ENCODE measurements around the gene ATG9B. TPM values are rescaled to one million over a fixed set of nuclear protein-coding genes. Genes with fewer than 3 reads are reported as not detected.
"Not testable (repeated sequence)": the region's sequence is repeated elsewhere in the genome, so short reads cannot be mapped to it uniquely, and the experiment has no call there.

ATG9B gene
- total RNA-seq, 4 donors from 2014 or later, result 47.6 to 125 (median 59.8) TPM

DNA sequence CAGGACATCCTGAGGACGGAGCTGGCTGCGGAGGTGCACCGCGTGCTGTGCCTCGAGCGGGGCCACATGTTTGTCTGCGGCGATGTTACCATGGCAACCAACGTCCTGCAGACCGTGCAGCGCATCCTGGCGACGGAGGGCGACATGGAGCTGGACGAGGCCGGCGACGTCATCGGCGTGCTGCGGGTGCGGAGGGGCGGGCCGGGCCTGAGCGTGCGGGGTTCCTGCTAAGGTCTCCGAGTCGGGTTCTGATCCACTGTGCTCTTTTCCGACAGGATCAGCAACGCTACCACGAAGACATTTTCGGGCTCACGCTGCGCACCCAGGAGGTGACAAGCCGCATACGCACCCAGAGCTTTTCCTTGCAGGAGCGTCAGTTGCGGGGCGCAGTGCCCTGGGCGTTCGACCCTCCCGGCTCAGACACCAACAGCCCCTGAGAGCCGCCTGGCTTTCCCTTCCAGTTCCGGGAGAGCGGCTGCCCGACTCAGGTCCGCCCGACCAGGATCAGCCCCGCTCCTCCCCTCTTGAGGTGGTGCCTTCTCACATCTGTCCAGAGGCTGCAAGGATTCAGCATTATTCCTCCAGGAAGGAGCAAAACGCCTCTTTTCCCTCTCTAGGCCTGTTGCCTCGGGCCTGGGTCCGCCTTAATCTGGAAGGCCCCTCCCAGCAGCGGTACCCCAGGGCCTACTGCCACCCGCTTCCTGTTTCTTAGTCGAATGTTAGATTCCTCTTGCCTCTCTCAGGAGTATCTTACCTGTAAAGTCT, 10.4 kb downstream of the ATG9B start:
- DNase-seq (ENCODE audit: low spot score in 2 of 2), result peak in 1 of 2 donors; percentile 93

DNA sequence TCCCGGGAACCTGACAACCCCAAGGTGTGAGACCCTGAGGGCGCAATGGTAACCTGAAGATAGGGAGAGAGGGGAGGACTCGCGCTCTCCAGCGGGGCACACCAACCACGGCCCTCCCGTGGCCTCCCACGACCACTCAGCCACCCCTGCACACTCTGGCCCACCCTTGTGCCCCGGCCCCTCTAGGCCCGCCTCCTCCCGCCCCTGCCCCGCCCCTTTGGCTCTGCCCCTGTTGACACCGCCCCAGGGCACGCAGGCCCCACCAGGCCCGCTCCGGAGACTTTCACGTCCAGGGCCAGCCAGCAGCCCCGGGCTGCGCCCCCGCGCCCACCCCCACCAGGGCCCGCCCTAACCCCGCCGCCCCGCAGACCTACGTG, 10.9 kb downstream of the ATG9B start:
- intact Hi-C loops (cut with DNase I; ENCODE audit: low total_unique reads), result no loop called here
- WGBS, 2 donors, result 14 to 40% methylated on average over 1 to 8 of the region's 26 CpGs
- TF ChIP-seq, protein P1, sequence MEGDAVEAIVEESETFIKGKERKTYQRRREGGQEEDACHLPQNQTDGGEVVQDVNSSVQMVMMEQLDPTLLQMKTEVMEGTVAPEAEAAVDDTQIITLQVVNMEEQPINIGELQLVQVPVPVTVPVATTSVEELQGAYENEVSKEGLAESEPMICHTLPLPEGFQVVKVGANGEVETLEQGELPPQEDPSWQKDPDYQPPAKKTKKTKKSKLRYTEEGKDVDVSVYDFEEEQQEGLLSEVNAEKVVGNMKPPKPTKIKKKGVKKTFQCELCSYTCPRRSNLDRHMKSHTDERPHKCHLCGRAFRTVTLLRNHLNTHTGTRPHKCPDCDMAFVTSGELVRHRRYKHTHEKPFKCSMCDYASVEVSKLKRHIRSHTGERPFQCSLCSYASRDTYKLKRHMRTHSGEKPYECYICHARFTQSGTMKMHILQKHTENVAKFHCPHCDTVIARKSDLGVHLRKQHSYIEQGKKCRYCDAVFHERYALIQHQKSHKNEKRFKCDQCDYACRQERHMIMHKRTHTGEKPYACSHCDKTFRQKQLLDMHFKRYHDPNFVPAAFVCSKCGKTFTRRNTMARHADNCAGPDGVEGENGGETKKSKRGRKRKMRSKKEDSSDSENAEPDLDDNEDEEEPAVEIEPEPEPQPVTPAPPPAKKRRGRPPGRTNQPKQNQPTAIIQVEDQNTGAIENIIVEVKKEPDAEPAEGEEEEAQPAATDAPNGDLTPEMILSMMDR (IDR thresholded peaks at IDR 0.05), result no peak
- no peak overlapping the region for H3K4me3 ChIP-seq (ENCODE audit: low read depth, poor library complexity, severe bottlenecking)
- no peak for DNase-seq (ENCODE audit: low spot score in 2 of 2)

More for the DNA sequence above, 10.4 kb downstream of the ATG9B start:
- intact Hi-C loops (cut with DNase I; ENCODE audit: low total_unique reads), result no loop called here
- TF ChIP-seq POLR2A (IDR thresholded peaks at IDR 0.05), result no peak
- TF ChIP-seq, protein P1 (IDR thresholded peaks at IDR 0.05), result no peak
- WGBS, 2 donors, result 17 to 19% methylated on average over 25 to 51 of the region's 55 CpGs
- no peak overlapping the region for H3K4me3 ChIP-seq (ENCODE audit: low read depth, poor library complexity, severe bottlenecking)

DNA sequence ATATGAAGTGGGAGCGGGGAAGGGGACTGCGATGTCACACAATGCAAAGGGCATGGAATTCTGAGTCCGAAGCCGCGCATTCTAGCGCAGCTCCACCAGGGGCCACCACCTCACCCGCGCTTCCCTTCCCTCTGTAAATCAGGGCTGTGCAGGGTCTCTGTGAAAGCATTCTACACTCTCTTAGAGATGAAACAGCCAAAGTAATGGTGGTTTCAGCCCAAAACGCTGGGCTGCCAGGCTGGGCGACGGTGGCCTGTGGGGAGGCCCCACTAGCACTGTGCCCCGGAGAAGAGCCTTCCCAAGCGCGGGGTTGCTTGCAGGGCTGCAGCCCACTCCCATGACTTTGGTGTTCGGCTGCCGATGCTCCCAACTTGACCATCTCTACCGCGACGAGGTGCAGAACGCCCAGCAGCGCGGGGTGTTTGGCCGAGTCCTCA, 11.4 kb downstream of the ATG9B start:
- no peak for TF ChIP-seq POLR2A (IDR thresholded peaks at IDR 0.05)
- TF ChIP-seq, protein P1 (IDR thresholded peaks at IDR 0.05), result no peak
- intact Hi-C loops (cut with DNase I; ENCODE audit: low total_unique reads), result no loop called here
- WGBS, 2 donors, result 26 to 47% methylated on average over 22 to 23 of the region's 23 CpGs
- no peak for DNase-seq (ENCODE audit: low spot score in 2 of 2)
- no peak overlapping the region for H3K4me3 ChIP-seq (ENCODE audit: low read depth, poor library complexity, severe bottlenecking)

DNA sequence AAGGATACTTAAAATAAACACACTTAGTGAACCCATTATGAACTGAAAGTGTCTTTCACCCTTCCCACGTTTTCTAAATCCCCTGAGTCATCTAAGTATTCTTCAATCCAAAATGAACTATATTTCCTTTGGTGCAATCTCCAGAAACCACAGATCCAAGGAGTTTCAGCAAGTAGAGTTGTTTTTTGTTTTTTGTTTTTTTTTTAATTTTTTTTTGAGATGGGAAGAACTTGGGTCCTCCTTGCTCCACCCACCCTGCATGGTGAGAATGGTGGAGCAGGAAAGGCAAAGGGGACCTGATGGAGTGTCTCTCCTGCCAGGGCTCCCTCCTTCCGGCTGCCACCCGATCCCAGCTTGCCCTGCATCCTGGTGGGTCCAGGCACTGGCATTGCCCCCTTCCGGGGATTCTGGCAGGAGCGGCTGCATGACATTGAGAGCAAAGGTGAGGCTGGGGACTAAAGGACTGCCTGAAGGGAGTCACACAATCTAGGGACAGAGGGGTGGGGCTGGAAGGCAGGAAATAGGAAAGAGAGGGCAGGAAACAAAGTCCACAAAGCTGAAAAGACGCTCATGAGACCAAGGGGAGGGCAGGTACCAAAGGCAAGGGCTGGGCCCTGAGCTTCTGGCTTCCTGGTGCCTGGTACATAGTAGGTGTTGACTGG, 12.1 kb downstream of the ATG9B start:
- WGBS, 2 donors, result 73 to 79% methylated on average over 6 of the region's 6 CpGs
- intact Hi-C loops (cut with DNase I; ENCODE audit: low total_unique reads), result no loop called here
- no peak for TF ChIP-seq POLR2A (IDR thresholded peaks at IDR 0.05)
- TF ChIP-seq, protein P1 (IDR thresholded peaks at IDR 0.05), result no peak
- no peak overlapping the region for H3K4me3 ChIP-seq (ENCODE audit: low read depth, poor library complexity, severe bottlenecking)
- DNase-seq (ENCODE audit: low spot score in 2 of 2), result no peak

GRCh38 chr7:151011616-151012015, 12.7 kb downstream of the ATG9B start:
- WGBS, 2 donors, result 86 to 89% methylated on average over 12 of the region's 12 CpGs
- intact Hi-C loops (cut with DNase I; ENCODE audit: low total_unique reads); DNase-seq (ENCODE audit: low spot score in 2 of 2); H3K4me3 ChIP-seq (ENCODE audit: low read depth, poor library complexity, severe bottlenecking): not testable (repeated sequence)

DNA sequence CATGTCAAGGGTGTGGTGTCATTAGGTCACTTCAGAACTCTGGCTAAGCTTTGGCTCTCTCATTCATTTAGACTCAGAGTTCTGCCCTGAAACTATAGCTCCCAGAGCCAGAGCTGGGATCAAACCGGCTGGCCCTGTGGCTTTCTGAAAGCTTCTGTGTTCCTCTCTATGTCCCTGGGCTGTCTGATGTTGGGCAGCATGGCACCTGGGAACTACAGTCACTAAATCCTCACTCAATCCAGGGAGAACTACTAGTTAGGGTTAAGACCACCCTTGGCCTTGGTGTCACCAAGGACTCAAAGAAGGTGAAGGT, 13.2 kb downstream of the ATG9B start:
- intact Hi-C loops (cut with DNase I; ENCODE audit: low total_unique reads), result no loop called here
- TF ChIP-seq POLR2A (IDR thresholded peaks at IDR 0.05), result no peak
- TF ChIP-seq, protein P1 (IDR thresholded peaks at IDR 0.05), result no peak
- H3K4me3 ChIP-seq (ENCODE audit: low read depth, poor library complexity, severe bottlenecking), result no peak overlapping the region
- no peak for DNase-seq (ENCODE audit: low spot score in 2 of 2)
- 38 to 67% methylated on average over 1 of the region's 1 CpG for WGBS, 2 donors
